Mesenchymal stem cell (in vitro differentiated cells and primary cell): ENCODE measurements around the gene VGLL2.

Source experiments
- DNase-seq: peaks from one replicate; pipeline ENCODE4 v3.0.0-alpha.2; 2013
- H2AFZ ChIP-seq: one replicate; pipeline ENCODE4 v1.6.1; 2013; ENCODE audit warnings: low read depth, mild to moderate bottlenecking, control low read depth, inconsistent platforms, low read length, moderate library complexity
- H2AK5ac ChIP-seq: 2 replicates; pipeline ENCODE4 v1.6.1; 2013; ENCODE audit warnings: low read length, moderate library complexity, mild to moderate bottlenecking, inconsistent platforms; ENCODE audit not compliant: severe bottlenecking
- H2BK120ac ChIP-seq: one replicate; pipeline ENCODE4 v1.6.1; 2013; ENCODE audit warnings: low read depth, mild to moderate bottlenecking, inconsistent platforms, low read length, moderate library complexity
- H2BK12ac ChIP-seq, 2 experiments: one replicate each; pipeline ENCODE4 v1.6.1; 2013; ENCODE audit warnings: inconsistent platforms in 2 of 2, low read length in 2 of 2, mild to moderate bottlenecking in 2 of 2, moderate library complexity in 2 of 2, control low read depth in 1 of 2
- H2BK15ac ChIP-seq: one replicate; pipeline ENCODE4 v1.6.1; 2013; ENCODE audit warnings: mild to moderate bottlenecking, low read depth, inconsistent platforms; ENCODE audit not compliant: poor library complexity, severe bottlenecking
- H2BK5ac ChIP-seq: 2 replicates; pipeline ENCODE4 v1.6.1; 2013; ENCODE audit warnings: low read depth, mild to moderate bottlenecking, low read length, control low read depth, inconsistent platforms; ENCODE audit not compliant: poor library complexity, severe bottlenecking
- H3K14ac ChIP-seq, 2 experiments: one replicate each; pipeline ENCODE4 v1.6.1; 2013; ENCODE audit warnings: inconsistent platforms in 2 of 2, low read length in 2 of 2, control low read depth in 1 of 2, mild to moderate bottlenecking in 1 of 2, moderate library complexity in 1 of 2
- H3K18ac ChIP-seq, 2 experiments: one replicate each; pipeline ENCODE4 v1.6.1; 2013; ENCODE audit warnings: inconsistent platforms in 2 of 2, low read length in 2 of 2, control low read depth in 1 of 2, low read depth in 1 of 2, mild to moderate bottlenecking in 1 of 2
- H3K23ac ChIP-seq, 2 experiments: one replicate each; pipeline ENCODE4 v1.6.1; 2013; ENCODE audit warnings: inconsistent platforms in 2 of 2, low read length in 2 of 2, mild to moderate bottlenecking in 2 of 2, moderate library complexity in 2 of 2, control low read depth in 1 of 2
- H3K27ac ChIP-seq: 2 replicates; pipeline ENCODE4 v1.5.1; 2013; ENCODE audit warnings: mild to moderate bottlenecking, moderate library complexity, low read length, control low read depth, inconsistent platforms; ENCODE audit not compliant: poor library complexity, severe bottlenecking
- H3K27me3 ChIP-seq, 2 experiments: 2 replicates each; pipeline versions ENCODE4 v1.6.1 to v1.7.0; 2013; ENCODE audit warnings: low read length in 2 of 2, mild to moderate bottlenecking in 2 of 2, moderate library complexity in 2 of 2, control low read depth in 1 of 2, inconsistent platforms in 1 of 2; ENCODE audit not compliant: control insufficient read depth in 1 of 2, insufficient read depth in 1 of 2
- H3K36me3 ChIP-seq, 2 experiments: 2 replicates each; pipeline versions ENCODE4 v1.6.1 to v1.7.0; 2013; ENCODE audit warnings: low read length in 2 of 2, control low read depth in 1 of 2, inconsistent platforms in 1 of 2, low read depth in 1 of 2, mild to moderate bottlenecking in 1 of 2; ENCODE audit not compliant: insufficient read depth in 2 of 2, control insufficient read depth in 1 of 2
- H3K4ac ChIP-seq, 2 experiments: one replicate each; pipeline ENCODE4 v1.6.1; 2013; ENCODE audit warnings: inconsistent platforms in 2 of 2, low read length in 2 of 2, mild to moderate bottlenecking in 2 of 2, moderate library complexity in 2 of 2, control low read depth in 1 of 2, low read depth in 1 of 2
- H3K4me1 ChIP-seq: 2 replicates; pipeline ENCODE4 v1.6.1; 2013; ENCODE audit warnings: low read depth, low read length, control low read depth; ENCODE audit not compliant: control insufficient read depth, insufficient read depth
- H3K4me2 ChIP-seq: 2 replicates; pipeline ENCODE4 v1.6.1; 2013; ENCODE audit warnings: low read length, mild to moderate bottlenecking, inconsistent platforms; ENCODE audit not compliant: poor library complexity, severe bottlenecking
- H3K4me3 ChIP-seq, 2 experiments: 2 replicates each; pipeline versions ENCODE4 v1.5.1 to v1.7.0; 2013; ENCODE audit warnings: low read length in 2 of 2, mild to moderate bottlenecking in 2 of 2, control low read depth in 1 of 2, low read depth in 1 of 2; ENCODE audit not compliant: insufficient read depth in 1 of 2
- H3K79me1 ChIP-seq: replicated peaks from 2 replicates; pipeline ENCODE4 v1.6.1; 2013; ENCODE audit warnings: mild to moderate bottlenecking, control low read depth, low read length, inconsistent platforms; ENCODE audit not compliant: poor library complexity, severe bottlenecking
- H3K9ac ChIP-seq: 2 replicates; pipeline ENCODE4 v1.7.0; 2013; ENCODE audit warnings: mild to moderate bottlenecking, low read length, moderate library complexity
- H3K9me3 ChIP-seq: 2 replicates; pipeline ENCODE4 v1.7.0; 2013; ENCODE audit warnings: mild to moderate bottlenecking, low read length; ENCODE audit not compliant: control insufficient read depth
- H4K8ac ChIP-seq: one replicate; pipeline ENCODE4 v1.6.1; 2013; ENCODE audit warnings: inconsistent platforms, mild to moderate bottlenecking, low read length, moderate library complexity
- H4K91ac ChIP-seq: one replicate; pipeline ENCODE4 v1.6.1; 2013; ENCODE audit warnings: mild to moderate bottlenecking, low read length, inconsistent platforms
- WGBS: methylation state at CpG from one replicate; pipeline ENCODE4 v1.1.7; 2013; ENCODE audit warnings: mixed read lengths; 5-methylcytosine and 5-hydroxymethylcytosine counted together

Gene VGLL2

DNA sequence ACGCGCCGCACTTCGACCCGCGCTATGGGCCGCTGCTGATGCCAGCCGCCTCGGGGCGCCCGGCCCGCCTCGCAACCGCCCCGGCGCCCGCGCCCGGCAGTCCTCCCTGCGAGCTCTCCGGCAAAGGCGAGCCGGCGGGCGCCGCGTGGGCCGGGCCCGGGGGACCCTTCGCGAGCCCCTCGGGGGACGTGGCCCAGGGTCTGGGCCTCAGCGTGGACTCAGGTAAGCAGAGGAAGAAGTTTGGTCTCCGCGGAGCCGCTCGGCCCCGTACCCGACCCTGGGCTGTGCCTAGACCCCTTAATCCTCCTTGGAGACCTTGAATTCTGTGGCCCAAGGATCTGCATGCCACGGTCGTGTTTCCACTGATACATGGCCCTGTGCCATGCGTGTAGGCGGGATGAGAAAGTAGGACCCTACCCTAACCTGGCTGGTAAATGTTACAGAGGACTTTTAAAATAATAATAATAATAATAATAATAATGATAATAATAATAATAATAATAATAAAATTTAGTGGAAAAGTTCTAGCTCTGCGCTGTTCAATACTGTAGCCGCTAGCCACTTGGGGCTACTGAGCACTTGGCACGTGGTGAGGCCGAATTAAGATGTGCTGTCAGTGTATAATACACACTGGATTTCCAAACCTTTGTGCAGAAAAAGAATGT lies 5.6 kb downstream of the VGLL2 start:
- H3K4me2 ChIP-seq: peak overlapping the region; percentile 91
- peaks cover 94 to 98% of the 10 kb centered on the region in 2 experiments for H3K27me3 ChIP-seq
- H3K23ac ChIP-seq: no peak overlapping the region
- peak overlapping the region; percentile 48 to 66 for H3K4me3 ChIP-seq
- no peak overlapping the region for H3K27ac ChIP-seq
- DNase-seq: no peak
- H2BK12ac ChIP-seq: no peak overlapping the region
- H3K4ac ChIP-seq: no peak overlapping the region
- no peak overlapping the region for H2AFZ ChIP-seq
- peaks cover 6% of the 10 kb centered on the region for H3K9me3 ChIP-seq
- no peak overlapping the region for H2BK120ac ChIP-seq
- peaks cover 14% of the 10 kb centered on the region for H3K4me1 ChIP-seq
- H2BK5ac ChIP-seq: no peak overlapping the region
- no peak overlapping the region for H3K18ac ChIP-seq
- H2AK5ac ChIP-seq: no peak overlapping the region
- H3K79me1 ChIP-seq: no peaks in the 10 kb centered on the region
- H3K36me3 ChIP-seq: peaks cover 0 to 5% of the 10 kb centered on the region in 2 experiments
- 7% methylated on average over 31 of the region's 48 CpGs for WGBS
- H2BK15ac ChIP-seq: no peak overlapping the region
- no peak overlapping the region for H4K91ac ChIP-seq
- no peak overlapping the region for H3K14ac ChIP-seq
- H4K8ac ChIP-seq: no peak overlapping the region
- no peak overlapping the region for H3K9ac ChIP-seq

DNA sequence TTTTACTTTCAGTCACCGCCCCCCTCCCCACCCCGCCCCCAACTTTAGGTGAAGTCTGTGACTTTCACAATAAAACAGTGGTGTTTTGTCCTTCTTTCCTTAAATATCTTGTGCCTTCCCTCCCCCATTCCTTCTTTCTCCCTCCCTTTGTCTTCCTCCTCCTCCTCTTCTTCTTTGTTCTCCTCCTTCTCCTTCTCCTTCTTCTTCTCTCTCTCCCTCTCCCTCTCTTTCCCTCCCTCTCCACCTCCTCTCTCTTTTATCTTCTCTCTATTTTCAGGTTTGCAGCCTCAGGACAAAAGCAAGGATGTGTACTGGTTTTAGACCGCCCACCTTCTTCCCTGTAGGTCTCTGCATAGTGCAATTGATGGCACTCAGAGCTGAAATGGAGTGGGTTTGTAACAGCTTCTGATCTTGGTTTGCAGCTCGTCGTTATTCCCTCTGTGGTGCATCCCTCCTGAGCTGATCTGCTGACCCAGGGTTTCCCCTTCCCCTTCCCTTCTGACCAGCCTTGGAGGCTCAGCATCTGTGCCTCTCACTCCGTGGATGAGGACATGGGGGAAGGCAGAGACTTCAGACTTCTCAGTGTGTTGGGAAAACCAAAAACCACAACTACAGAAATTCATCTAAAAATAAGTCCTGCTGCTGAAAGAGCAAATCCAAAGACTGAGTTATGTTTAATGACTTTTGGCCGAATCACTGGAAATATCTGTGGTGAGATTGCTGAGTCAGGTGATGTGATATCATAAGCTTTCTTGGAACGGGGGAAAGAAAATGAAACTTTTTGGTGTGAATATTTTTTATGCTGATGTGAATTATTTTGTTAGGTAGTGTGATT lies 6.9 kb downstream of the VGLL2 start:
- Histone ChIP-seq H4K8ac (no peak overlapping the region), H3K27me3 (peaks cover 81 to 97% of the 10 kb centered on the region in 2 experiments), H4K91ac (no peak overlapping the region), H3K9ac (no peak overlapping the region), H3K4ac (no peak overlapping the region), H3K27ac (no peak overlapping the region), H2BK5ac (no peak overlapping the region), H3K4me1 (peaks cover 13% of the 10 kb centered on the region), H2AFZ (no peak overlapping the region), H3K14ac (no peak overlapping the region), H2AK5ac (no peak overlapping the region), H2BK15ac (no peak overlapping the region), H3K9me3 (peaks cover 6% of the 10 kb centered on the region), H3K23ac (no peak overlapping the region), H3K36me3 (peaks cover 0 to 5% of the 10 kb centered on the region in 2 experiments), H3K79me1 (no peaks in the 10 kb centered on the region), H2BK12ac (no peak overlapping the region), H2BK120ac (no peak overlapping the region), H3K4me3 (no peak overlapping the region), H3K18ac (no peak overlapping the region), H3K4me2 (no peak overlapping the region)
- DNase-seq: no peak
- 13% methylated on average over 7 of the region's 8 CpGs for WGBS

DNA sequence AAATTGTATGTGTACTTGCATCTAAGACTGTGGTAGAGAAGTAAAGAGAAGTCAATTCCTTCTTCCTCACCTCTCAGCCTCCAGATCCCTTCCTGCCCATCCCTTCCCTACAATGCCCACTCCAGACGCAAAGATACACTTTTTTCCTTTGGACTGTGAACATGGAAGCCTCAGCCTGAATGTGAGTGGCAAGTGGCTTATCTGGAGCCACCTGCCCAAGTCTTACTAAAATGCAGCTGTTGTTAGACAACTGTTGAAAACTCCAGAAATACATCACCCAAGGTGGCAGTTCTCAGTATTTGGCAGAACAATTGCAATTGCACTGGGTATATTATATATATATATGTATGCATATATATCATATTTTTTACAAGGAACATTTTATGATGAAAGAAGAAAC lies 7.5 kb downstream of the VGLL2 start:
- Histone ChIP-seq H2BK12ac (no peak overlapping the region), H4K91ac (no peak overlapping the region), H3K9me3 (peaks cover 6% of the 10 kb centered on the region), H3K14ac (no peak overlapping the region), H3K23ac (no peak overlapping the region), H2BK15ac (no peak overlapping the region), H3K4ac (no peak overlapping the region), H3K4me2 (no peak overlapping the region), H3K36me3 (peaks cover 0 to 5% of the 10 kb centered on the region in 2 experiments), H3K79me1 (no peaks in the 10 kb centered on the region), H2BK120ac (no peak overlapping the region), H3K27me3 (peaks cover 75 to 96% of the 10 kb centered on the region in 2 experiments), H3K4me3 (no peak overlapping the region), H2AK5ac (no peak overlapping the region), H3K18ac (no peak overlapping the region), H4K8ac (no peak overlapping the region), H2BK5ac (no peak overlapping the region), H3K4me1 (peaks cover 13% of the 10 kb centered on the region), H3K27ac (no peak overlapping the region), H3K9ac (no peak overlapping the region), H2AFZ (no peak overlapping the region)
- DNase-seq: no peak
- WGBS: 35% methylated on average over 1 of the region's 1 CpG

DNA sequence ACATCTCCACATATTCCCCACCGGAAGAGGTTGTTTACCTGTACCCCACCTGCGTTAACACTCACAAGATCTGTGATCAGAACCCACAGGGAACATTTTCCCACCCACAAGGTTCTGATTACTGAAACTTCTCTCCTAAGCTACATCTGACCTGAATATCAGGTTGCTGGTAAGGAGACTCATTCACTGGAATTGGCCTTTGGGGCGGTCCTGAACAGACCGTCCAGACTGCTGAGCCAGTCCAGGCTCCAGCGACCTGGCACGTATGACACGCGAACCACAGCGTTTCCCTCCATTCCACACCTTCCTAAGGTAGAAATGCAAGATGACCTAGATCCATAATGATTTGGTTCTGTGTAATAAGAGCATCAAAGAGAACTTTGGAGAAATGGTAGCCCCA lies 9.8 kb downstream of the VGLL2 start:
- H2AK5ac ChIP-seq: no peak overlapping the region
- H3K4ac ChIP-seq: no peak overlapping the region
- H4K91ac ChIP-seq: no peak overlapping the region
- H3K27ac ChIP-seq: no peak overlapping the region
- no peak overlapping the region for H2BK5ac ChIP-seq
- no peak for DNase-seq
- H3K36me3 ChIP-seq: peaks cover 0 to 5% of the 10 kb centered on the region in 2 experiments
- peaks cover 55 to 78% of the 10 kb centered on the region in 2 experiments for H3K27me3 ChIP-seq
- H3K9ac ChIP-seq: no peak overlapping the region
- H3K79me1 ChIP-seq: no peaks in the 10 kb centered on the region
- no peak overlapping the region for H3K23ac ChIP-seq
- no peak overlapping the region for H3K14ac ChIP-seq
- no peak overlapping the region for H4K8ac ChIP-seq
- WGBS: 74% methylated on average over 7 of the region's 9 CpGs
- no peak overlapping the region for H2BK12ac ChIP-seq
- H3K9me3 ChIP-seq: no peaks in the 10 kb centered on the region
- H2BK15ac ChIP-seq: no peak overlapping the region
- no peak overlapping the region for H3K18ac ChIP-seq
- H2AFZ ChIP-seq: no peak overlapping the region
- no peak overlapping the region for H3K4me3 ChIP-seq
- H2BK120ac ChIP-seq: no peak overlapping the region
- no peak overlapping the region for H3K4me2 ChIP-seq
- H3K4me1 ChIP-seq: peaks cover 9% of the 10 kb centered on the region
